GM21825 (cell line): ENCODE measurements around the gene SGK1.
"Not testable (repeated sequence)": the region's sequence is repeated elsewhere in the genome, so short reads cannot be mapped to it uniquely, and the experiment has no call there.

Source experiments
- ATAC-seq: cut with Tn5 transposase; IDR thresholded peaks from one replicate; pipeline ENCODE4 v1.9.1; 2021; ENCODE audit warnings: mild to moderate bottlenecking, moderate library complexity; ENCODE audit not compliant: unreplicated experiment

SGK1 gene

GRCh38 chr6:134328792-134329191 lies 10.9 kb upstream of the SGK1 start:
- ATAC-seq, result no peak

DNA sequence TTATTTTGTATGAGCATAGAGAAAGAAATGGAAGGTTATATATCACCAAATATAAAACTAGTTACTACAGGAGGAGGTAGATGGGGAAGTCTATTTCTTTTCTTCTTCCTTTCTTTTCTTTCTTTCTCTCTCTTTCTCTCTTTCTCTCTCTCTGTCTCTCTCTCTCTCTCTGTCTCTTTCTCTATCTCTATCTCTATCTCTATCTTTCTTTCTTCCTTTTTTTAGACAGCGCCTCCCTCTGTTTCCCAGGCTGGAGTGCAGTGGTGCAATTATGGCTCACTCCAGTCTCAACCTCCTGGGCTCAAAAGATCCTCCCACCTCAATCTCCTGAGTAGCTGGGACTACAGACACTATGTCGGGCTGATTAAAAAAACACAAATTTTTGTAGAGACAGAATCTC lies 10.2 kb upstream of the SGK1 start:
- ATAC-seq, result no peak

- not testable (repeated sequence) for ATAC-seq
Measured at GRCh38 chr6:134326192-134326591, 8.3 kb upstream of the SGK1 start.

DNA sequence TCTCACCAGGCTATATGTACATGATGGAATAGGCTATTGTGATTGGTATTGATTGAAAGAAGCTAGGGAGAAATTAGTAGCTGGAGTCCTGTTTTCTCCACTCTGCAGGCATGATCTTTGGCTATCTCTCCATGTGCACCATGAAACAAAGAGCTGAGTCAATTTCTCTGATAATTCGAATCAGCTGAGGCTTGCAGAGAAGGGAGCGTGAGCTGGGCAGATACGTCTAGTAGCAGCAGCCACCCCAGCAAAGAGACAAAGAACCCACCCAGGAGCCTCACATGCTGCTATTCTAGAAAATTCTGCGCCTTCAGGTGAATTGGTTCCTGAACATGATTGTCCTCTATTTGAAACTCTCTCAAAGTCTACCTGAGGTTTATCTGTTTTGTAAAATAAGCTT lies 6.9 kb upstream of the SGK1 start:
- ATAC-seq, result no peak

DNA sequence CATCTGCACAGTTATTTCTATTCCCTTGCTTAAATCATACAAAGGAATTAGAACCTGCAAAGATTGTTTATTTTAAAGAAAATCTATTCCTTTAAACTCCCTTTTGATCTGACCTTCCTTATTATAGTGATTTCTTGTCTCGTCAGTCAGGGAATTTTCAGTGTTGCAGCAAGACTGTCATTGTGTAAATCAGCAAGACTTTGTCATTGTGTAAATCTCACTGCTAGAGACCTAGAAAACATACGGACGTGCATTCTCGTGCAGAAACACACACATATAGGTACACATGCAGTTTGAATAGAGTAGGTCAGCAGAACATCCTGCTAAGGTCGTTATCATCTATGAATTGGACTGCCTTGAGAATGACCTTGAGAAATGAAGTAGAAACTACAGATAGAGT lies 6.2 kb upstream of the SGK1 start:
- ATAC-seq, result no peak

GRCh38 chr6:134323698-134324097 lies 5.8 kb upstream of the SGK1 start:
- ATAC-seq, result no peak

DNA sequence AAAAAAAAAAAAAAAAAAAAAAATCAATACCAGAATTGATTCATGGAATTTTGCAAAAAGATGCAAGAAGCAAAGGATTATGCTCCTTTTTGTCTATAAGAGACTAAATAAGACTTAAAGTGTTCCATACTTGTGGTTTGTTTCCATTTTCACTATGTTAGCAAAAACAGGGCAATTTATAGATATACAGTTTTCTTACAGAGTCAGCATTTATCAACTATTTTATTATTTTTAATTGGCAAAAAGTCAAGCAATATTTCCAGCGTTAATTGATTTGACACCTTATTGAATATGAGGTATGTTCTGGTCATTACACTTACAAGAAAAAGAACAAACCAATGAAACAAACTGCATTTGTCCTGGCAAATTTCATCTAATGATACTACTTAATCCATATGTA lies 5.4 kb upstream of the SGK1 start:
- no peak for ATAC-seq

DNA sequence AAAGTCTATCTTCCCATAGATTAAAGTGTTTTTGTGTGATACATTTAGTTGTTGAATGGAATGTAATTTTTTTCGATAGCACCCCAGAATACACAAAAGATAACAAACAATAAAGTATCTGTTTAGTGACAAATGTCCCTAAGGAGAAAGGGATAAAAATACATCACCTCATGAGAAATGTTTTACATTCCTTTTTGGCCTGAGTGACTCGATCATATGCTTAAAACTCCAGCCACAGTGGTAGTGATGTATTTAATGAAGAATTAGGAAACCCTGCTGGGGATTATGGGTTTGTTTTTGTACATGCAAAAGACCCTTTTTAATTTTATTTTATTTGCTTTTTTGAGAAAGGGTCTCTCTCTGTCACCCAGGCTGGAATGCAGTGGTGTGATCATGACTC lies 4.3 kb upstream of the SGK1 start:
- no peak for ATAC-seq

- no peak for ATAC-seq
Measured at GRCh38 chr6:134321246-134321645, 3.3 kb upstream of the SGK1 start.

GRCh38 chr6:134319686-134320085 lies 1.8 kb upstream of the SGK1 start:
- not testable (repeated sequence) for ATAC-seq

GRCh38 chr6:134318974-134319281 lies 1.0 kb upstream of the SGK1 start:
- no peak for ATAC-seq

DNA sequence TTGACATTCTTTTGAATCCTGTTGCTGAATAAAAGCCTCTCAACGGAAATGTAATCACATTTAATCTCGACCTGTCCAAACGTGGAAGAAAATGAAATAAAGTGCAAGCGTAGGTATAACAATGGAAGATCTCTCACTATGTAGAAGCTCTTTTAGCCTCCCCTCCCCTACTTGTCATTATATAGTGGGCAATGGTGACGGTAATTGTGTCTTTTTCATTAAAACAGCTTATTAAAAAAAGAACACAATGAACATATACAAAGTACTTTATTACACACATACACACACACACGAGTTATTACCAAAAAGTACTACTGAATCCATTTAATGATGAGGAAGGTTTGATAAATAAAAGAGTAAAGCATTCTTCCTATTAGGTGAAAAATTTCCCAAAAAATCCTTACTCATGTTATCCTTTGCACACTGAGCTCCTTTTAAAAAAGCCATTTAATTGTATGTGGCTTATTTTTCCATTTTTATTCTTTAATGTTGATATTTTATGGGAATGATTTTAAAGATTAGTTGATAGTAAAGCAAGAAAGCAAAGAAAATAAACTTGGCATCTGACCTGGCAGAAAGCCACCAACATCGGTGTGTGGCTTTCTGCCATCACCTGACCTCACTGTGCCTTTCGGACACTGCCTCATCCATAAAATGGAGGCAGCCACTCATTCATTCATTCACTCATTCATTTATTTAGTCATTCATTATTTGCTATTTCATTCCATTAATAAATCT lies 493 bp upstream of the SGK1 start:
- no peak for ATAC-seq

DNA sequence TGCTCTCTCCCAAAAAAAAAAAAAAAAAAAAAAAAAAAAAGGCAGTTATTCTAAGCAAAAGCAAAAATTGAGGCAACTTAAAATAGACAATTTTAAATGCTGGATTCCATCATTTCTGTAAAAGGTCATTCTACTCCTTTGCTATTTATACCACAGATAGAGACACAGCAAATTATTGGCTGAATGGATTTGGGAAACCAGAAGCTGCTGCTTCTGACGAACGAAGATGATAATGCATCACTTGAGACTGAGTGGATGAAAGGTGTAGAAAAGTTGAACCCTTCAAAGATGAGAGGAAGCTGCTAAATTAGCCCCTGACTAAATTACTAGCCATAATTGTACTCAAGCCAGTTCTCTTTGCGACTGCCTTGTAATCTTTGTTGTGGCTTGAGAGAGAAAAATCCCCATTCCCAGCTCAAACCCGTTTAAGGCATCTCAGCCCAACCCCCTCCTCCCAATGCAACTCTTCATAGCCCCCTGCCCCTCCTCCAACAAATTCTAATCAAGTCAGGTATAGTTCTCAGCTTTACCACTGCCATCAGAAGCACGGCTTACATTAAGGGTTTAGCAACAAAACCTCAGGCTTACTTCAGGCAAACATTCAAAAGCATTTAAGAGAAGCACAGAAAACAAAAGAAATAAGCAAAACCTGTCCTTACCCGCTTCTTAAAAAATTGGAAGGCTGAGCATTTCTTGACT lies 1.0 kb downstream of the SGK1 start:
- no peak for ATAC-seq

- no peak for ATAC-seq
Measured at GRCh38 chr6:134315974-134316441, 1.9 kb downstream of the SGK1 start.

- no peak for ATAC-seq
Measured at GRCh38 chr6:134315189-134315588, 2.7 kb downstream of the SGK1 start.

- no peak for ATAC-seq
Measured at GRCh38 chr6:134314006-134314821, 3.7 kb downstream of the SGK1 start.

GRCh38 chr6:134312038-134312660 lies 5.8 kb downstream of the SGK1 start:
- no peak for ATAC-seq

DNA sequence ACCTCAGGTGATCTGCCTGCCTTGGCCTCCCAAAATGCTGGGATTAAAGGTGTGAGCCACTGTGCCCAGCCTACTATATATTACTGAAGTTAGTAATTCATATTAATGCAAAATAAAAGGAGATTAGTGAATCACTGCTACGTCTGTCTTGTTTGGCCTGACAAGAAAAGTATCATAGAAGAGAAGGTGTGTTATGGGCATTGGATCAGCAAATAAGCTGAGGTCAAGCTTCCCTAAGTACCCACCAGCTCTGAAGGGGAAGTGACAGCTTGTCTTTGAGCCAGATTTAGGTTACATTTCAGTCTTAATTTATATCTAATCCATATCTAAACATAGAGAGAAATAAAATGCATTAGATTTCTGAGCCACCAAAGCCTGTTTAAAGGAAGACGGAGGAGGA lies 7.1 kb downstream of the SGK1 start:
- no peak for ATAC-seq

- ATAC-seq, result no peak
Measured at GRCh38 chr6:134309983-134310605, 7.8 kb downstream of the SGK1 start.

DNA sequence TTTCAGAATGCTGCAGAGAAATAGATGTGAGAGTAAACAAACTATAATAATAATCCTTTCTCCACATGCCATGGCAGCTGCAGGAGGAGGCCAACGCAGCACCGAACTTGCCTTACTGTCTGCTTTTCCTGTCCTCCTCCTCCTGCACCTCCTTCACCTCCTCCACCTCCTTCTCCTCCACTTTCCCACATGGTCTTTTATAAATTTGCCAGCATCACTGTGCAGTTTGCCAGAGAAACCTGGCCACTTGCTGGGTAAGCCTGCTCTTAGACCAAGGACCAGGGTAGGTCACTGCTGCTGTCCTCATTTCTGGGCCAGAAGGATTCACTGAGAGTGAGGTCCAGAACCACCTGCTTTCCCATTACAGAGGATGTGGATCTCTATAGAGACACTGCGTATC lies 8.7 kb downstream of the SGK1 start:
- no peak for ATAC-seq

- ATAC-seq, result no peak
Measured at GRCh38 chr6:134308800-134309199, 9.1 kb downstream of the SGK1 start.
